HG02970 (cell line): ENCODE data around the gene GSDMA.
"Not testable (repeated sequence)": the region's sequence is repeated elsewhere in the genome, so short reads cannot be mapped to it uniquely, and the experiment has no call there.

Source experiments
- ATAC-seq: cut with Tn5 transposase; IDR thresholded peaks from one replicate; pipeline ENCODE4 v1.9.1; 2021; ENCODE audit warnings: mild to moderate bottlenecking, moderate library complexity, moderate number of reproducible peaks; ENCODE audit not compliant: unreplicated experiment, low FRiP score

GSDMA gene

DNA sequence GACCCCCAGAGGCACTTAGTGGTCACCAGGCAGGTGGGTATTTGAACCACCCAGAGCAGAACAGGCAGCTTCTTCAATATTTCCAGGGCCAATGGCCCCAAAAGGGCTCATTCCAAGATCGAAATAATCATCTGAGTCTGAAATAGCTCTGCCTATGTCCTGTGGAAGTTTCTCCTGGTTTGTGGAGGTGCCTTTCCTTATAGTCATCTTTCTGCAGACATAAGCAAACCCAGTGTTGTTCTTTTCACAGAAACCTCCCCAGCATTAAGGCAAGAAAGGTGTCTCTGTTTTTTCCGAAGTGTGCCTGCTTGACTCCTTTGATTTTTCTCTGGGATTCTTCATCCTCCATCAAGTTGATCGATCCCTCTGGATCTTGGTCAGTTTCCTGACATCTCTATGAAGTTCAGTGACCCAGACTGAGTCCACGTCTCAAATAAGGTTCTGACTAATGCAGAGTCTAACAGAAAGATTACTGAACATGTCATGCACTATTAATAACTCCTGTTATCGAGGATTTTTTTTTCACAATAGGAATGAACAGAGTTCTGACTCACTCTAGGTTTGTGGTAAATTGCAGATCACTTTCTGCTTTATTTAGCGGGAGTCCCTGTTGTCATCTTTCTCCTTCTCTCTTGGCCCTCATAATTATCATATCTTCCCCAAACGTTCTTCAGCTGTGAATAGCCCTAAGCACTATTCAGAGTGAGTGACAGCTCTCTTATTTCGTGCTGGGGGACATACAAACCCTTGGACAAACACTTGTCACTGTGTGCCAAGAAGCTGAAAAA, 33.8 kb upstream of the GSDMA start:
- no peak for ATAC-seq

DNA sequence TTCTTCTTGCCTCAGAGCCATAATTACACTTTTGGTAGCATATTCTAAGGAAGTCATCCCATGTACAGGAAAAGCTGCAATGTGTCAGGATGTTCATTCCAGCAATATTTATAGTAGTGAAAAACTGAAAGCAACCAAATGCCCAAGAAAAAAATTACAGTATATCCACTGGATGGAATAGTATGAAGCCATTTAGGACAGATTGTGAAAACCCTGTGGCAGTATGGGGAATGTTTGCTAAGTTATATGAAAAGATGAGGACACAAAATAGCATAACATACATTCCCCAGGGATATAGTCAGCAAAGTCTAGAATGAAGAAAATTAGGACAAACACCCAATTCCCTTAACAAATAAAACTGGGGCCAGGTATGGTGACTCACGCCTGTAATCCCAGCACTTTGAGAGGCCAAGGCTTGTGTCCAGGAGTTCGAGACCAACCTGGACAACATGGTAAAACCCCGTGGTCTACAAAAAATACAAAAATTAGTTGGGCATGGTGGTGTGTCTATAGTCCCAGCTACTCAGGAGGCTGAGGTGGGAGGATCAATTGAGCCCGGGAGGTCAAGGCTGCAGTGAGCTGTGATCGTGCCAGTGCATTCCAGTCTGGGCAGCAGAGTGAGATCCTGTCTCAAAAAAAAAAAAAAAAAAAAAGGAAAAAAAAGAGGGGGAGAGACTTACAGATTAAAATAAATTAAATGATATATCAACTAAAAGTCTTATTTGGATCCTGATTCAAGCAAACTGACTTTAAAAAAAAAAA, 33.0 kb upstream of the GSDMA start:
- no peak for ATAC-seq

DNA sequence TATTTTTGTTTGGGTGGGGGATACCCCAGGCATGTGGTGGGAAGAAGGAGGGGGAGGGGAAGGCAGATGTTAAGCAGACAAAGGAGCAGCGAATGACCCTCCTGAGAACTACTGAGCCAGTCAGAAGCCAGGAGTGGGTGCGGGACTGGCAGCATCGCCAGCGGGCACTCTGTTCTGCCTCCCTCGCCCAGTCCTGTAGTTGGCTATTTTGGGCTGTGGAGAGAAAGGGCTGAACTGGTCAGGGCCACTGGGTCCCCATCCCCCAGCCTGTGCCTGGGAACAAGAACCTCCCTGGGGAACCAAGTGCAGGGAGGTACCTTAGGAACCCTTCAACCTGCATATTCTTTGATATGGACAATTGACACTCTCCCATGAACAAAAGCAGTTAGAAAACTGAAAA, 28.9 kb upstream of the GSDMA start:
- no peak for ATAC-seq

DNA sequence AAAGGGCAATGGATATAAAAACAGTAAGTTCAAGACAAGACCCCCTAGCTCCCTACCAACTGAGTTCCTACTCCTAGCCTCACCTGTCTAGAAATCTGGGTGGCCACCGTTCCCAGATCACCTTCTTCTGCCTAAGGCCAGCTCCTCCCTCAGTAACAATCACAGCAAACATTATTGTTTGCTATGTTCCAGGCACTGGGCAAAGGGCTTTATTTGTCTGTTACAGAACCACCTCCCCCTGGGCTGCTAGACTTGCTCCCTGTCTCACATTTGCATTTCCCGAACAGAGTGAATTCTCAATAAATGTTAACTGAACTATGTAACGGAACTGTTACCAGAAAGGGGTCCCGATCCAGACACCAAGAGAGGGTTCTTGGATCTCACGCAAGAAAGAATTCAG, 28.5 kb upstream of the GSDMA start:
- ATAC-seq, result no peak

DNA sequence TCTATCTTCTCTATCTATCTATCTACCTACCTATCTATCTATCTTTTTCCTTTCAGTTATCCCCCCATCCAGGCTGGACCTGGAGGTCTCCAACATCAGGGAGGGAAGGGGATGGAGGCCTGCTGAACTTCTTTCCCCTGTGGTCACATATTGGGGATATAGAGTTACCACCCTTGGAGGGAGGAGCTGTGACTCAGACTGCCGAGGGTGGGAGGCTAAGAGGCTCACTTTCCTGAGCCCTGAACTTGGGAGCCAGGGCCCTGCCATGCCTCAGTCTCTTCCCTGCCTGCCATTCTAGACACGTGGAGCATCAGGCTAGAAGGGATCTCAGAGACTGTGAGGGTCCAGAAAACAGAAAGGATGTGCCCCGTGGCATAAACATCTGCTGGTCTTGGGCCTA, 26.9 kb upstream of the GSDMA start:
- ATAC-seq, result no peak

DNA sequence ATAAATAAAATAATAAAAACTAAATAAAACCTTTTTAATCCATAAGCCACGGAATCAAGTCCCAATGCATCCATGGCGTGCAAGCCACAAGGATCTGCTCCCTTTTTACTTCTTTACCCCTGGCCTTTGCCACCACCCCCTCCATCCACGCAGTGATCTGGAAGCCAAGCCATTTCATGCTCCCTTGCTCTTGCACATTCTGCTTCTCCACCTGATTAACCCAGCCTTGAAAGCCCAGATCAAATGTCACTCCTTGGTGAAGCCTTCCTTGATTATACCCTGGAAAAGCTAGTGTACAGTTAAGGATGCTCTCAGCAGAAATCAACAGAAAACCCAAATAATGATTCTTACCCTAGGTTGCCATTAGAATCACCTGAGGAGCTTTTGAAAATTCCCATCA, 25.4 kb upstream of the GSDMA start:
- no peak for ATAC-seq

DNA sequence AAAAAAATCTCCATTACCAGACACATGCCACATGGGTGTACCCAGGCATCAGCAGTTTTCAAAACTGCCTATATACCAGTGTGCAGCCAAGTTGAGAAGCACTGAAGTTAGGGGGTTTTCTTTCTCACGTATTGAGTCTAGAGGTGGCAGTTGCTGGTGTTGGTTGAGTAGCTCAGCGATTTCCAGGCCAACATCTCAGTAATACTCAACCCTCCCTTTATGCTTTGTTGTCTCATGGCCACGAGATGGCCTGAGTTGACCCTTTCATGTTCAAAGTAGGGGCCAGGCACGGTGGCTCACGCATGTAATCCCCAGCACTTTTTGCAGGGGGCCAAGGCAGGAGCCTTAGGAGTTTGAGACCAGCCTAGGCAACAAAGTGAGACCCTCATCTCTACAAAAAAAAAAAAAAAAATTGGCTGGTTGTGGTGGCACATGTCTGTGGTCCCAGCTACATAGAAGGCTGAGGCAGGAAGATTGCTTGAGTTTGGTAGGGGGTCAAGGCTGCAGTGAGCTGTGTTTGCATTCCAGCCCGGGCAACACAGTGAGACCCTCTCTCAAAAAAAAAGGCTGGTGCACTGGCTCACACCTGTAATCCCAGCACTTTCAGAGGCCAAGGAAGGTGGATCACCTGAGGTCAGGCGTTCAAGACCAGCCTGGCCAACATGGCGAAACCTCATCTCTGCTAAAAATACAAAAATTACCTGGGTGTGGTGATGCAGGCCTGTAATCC, 24.5 kb upstream of the GSDMA start:
- ATAC-seq, result no peak

DNA sequence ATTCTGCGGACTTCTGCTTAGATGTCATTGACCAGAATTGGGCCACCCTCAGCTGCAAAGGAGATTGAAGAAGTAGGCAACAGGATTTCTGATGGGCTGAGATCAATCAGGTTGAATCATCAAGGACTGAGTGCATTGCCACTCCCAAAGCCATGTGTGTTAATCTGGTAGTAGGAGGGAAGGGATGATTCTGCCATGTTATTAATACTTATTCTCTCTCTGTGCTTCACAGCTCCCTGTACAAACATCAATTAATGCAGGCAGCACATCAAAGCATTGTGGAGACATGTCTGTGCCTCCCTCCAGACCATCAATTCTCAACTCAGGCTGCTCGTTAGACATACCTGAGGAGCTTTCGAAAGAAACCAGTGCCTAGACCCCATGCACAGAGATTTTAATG, 23.7 kb upstream of the GSDMA start:
- ATAC-seq, result no peak

DNA sequence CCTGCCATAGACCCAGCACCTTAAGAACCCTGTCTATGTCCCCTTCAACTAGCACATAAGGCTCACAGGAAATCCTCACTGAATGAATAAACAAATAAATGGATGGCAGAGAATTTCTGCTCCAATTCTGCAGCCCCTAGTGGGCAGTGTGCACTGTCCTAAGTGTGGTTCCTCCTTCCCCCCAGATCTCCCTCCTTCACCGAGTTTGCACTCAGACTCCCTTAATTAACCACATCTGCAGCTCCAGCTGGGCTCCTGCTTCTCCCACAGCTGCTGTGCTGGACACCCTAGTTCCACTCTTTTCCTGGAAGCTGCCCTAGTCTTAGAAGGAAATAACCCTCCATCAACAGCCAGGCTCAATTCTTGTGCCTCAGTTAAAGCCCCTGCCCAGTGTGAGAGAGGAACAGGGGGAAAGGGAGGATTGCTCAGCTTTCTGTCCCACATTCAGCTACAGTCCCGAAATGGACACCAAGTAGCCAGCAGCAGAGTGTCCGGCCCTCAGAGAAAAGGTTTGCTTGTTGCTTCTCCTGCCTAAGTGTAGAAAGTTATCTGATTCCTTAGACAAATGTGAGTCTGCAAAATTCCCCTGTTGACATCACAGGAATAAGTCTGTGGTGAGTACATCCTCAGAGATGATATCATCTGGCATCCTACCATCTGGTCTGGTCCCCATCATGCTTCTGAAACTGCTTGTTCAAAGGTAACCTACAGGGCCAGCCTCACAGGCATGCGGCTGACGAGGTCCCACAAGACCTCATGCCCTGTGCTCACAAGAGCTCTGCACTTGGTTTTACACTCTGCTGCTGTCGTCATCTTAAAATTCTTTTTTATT, 23.0 kb upstream of the GSDMA start:
- no peak for ATAC-seq

DNA sequence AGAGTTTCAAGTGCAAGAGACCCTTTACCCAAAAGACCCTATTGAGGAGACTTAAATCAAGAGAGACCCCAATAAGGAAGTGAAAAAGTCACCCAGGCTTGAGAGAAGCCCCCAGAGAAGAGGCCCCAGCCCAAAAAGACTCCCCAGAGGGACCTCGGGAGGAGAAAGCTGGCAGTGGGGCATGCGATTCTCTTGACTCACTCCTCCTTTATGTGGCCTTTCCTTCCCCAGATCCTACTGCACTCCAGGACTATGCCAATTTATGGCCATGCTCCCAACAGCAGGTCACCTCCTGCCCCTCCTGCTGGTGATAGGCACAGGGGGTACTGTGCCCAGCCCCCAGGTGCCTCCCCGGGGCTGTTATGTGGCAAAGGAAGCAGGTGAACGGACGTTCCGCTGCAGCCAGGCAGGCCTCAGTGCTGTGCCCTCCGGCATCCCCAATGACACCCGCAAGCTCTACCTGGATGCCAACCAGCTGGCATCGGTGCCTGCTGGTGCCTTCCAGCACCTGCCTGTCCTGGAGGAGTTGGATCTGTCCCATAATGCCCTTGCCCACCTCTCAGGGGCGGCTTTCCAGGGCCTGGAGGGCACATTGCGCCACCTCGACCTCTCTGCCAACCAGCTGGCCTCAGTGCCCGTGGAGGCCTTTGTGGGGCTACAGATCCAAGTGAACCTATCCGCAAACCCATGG, 19.0 kb upstream of the GSDMA start:
- ATAC-seq, result no peak

DNA sequence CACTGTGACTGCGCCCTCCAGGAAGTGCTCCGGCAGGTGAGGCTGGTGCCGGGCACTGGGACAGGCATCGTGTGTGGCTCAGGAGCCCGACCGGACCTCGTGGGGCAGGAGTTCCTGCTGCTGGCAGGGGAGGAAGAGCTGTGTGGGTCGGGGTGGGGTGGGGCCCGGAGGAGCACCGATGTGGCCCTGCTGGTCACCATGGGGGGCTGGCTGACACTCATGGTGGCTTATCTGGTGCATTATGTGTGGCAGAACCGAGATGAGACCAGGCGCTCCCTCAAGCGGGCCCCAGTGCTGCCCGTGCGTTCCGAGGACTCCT, 18.5 kb upstream of the GSDMA start:
- no peak for ATAC-seq

DNA sequence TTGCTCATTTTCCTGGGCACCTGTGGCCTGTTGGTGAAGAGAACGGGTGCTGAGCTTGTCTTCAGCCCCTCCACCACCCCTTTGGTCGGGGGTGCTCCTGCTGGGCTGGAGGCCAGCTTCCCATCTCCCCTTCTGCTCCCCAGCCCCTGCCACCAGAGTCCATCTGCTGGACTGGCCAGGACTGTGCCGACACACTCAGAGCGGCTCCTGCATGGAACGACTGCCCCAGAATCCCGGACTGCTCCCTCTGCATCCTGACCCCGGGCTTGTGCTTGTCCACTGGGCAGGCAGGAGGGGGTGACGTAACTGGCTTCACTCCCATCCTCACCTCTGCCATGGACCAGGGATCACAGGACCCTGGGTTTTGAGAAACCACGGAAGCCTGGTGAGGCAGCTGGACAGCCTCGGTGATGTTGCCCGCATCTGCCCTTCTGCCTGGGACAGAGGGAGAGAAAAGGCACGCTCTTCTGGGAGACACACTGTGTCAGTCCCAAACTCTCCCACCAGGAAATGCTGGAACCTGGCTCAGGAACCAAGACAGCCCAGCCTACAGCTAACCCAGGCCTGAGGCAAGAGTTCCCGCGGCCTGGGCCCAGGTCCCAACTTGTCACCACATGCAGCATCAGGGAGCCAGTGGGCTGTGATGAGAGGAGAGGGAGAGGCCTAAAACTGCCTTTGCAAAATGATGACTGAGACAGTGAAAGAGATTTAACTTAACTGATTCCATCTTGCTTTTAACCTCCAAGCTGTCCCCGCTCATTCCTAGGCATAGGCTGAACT, 16.1 kb upstream of the GSDMA start:
- ATAC-seq, result no peak

DNA sequence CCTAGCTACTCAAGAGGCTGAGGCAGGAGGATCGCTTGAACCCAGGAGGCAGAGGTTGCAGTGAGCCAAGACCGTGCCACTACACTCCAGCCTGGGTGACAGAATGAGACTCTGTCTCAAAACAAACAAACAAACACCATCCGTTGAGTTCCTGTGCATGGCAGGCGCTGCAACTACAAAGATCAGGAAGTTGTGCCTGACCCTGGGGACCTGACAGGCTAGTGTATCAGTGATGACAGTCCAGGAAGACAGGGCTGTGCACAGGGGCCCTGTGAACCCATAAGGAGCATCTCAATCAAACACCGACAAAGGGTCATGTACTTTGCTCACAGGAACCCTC, 14.3 kb upstream of the GSDMA start:
- not testable (repeated sequence) for ATAC-seq

DNA sequence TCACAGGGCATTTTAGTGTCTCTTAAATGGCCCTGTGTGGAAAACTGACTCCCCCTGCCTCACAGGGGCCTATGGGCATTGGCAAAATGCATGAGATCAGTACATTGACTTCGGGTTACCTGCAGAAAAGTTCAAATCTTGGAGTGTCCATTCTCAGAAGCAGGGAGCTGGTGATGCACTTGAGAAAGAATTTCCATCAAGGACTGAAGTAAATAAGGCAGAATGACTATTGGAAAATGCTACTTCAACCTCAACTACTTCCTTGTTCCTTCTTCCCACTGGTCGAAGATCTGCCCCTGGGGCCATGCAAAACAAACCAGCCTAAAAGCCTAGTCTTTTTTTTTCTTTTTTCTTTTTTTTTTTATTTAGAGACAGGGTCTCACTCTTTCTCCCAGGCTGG, 13.8 kb upstream of the GSDMA start:
- no peak for ATAC-seq

DNA sequence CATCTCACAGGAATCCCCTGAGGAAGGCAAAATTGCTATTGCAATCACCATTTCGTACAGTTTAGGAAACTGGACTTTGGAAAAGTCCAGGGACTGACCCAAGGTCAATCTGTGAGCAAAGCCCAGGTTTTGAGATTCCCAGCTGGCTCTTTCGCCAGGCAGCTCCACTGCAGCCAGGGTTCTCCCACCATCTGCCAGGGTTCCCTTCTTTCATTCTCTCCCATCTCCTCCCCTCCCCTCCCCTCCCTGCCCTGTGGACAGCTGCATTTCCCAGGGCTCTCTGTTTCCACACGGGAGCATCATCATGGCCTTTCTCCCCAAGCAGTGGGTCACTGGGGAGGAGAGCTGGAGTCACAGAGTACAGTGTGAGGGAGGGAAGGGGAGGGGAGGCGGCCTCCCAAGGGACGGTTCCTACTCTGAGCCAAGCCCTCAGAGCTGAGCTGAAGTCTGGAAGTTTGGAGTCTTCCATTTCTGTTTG, 11.9 kb upstream of the GSDMA start:
- no peak for ATAC-seq

DNA sequence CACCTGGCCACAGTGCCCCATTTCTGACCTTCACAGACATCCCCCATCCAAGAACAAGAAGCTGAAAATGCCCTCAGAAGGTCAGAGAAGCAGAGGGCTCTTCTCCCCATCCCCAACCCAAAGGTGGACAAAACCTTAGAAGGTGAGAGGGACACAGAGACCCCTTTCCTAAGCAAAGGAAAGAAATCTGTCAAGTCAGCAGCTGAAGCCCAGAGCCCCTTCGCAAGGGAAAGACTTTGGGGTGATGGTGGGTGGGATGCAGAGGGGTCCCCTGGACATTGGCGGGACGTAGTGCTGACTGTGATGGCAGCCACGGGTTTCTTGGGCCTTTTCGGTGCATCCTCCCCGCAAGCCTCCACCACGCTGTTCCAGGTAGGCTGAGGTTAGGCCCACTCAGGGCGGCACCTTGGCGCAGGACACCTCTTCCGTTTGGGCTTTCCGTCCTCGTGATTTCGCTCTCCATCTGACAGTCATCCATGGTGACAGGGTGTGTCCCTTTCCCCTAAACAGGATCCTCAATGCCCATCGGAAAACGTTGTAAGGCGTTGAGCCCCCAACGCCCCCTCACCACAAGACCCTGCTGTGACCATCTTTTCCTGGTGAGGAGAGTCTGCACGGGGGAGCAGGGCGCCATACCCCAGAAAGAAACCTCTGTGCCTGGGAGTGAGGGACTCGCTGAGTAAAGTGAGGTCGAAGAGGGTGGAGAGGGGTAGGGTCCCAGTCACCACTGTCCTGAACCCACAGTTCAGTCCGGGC, 10.7 kb upstream of the GSDMA start:
- no peak for ATAC-seq

DNA sequence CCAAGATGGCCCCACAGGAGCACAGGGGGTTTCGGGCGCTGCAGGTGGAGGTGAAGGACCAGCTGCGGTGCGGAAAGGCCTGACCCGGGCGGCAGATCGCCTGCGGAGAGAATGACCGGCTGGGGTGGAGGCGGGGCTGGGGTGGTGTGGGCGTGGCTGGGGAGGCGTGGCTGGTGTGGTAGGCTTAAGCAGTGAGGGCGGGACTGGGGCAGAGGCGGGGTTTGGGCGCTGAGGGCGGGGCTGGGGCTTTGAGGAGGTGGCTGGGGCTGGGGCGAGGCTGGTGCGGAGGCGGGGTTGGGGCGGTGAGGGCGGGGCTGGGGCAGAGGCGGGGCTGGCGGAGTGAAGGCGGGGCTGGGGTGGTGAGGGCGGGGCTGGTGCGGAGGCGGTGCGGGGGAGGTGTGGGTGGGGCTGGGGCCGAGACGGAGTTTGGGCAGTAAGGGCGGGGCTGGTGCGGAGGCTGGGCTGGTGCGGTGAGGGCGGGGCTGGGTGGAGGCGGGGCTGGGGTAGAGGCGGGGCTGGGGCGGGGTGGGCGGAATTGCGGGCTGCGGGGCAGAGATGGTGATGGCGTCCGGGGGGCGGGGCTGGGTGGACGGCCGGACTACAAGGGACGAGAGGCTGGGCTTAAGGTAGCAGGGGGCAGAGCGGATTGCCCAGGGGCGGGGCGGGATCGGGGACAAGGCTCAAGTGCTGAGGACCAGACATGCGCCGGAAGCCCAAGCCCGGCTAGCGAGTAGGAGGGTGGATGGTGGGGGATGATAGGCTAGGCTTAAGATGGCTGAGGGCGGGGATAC, 9.9 kb upstream of the GSDMA start:
- peak; percentile 73 for ATAC-seq

DNA sequence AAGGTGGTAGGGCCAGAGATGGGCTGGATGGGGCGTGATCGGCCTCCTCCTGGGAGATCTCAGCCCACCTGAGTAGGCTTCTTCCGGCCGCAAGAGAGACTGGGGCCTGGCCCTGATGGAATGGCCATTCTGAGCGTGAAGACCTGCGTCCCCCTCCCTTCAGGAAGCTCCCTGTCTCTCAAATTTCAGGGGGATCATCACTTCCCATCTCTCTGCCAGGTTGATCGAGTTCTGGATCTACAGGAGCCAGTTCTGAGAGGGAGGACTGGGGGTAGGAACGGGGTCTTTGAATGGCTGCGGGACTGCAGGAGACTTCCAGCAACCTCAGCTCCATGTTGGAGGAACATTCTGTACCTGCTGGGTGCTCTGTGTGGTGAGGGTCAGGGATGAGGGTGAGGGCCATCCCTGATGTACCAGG, 9.3 kb upstream of the GSDMA start:
- no peak for ATAC-seq
